H7 (cell line): ENCODE data around the gene CNOT10. TPM values are rescaled to one million over a fixed set of nuclear protein-coding genes. Genes with fewer than 3 reads are reported as not detected.

Experiments used
- DNase-seq: peaks from one replicate; pipeline ENCODE4 v3.0.0; 2012
- H3K27me3 ChIP-seq: 2 replicates; pipeline ENCODE4 v1.6.0; 2011; ENCODE audit warnings: mild to moderate bottlenecking, low read length; ENCODE audit not compliant: control insufficient read depth, insufficient read depth
- H3K36me3 ChIP-seq: replicated peaks from 2 replicates; pipeline ENCODE4 v1.5.1; 2011; ENCODE audit warnings: low read length; ENCODE audit not compliant: control insufficient read depth, insufficient read depth
- H3K4me3 ChIP-seq: 2 replicates; pipeline ENCODE4 v1.5.1; 2011; ENCODE audit warnings: low read depth, mild to moderate bottlenecking, control low read depth, low read length, moderate library complexity; ENCODE audit not compliant: insufficient read depth
- total RNA-seq: library from RNA; depleted of rRNA; stranded (reverse); fragments of >200 nt; shearing (Covaris generic); gene quantifications from 2 replicates; pipeline ENCODE4 v1.2.3, GENCODE V29; 2014

The CNOT10 gene
- total RNA-seq, 1 experiment from 2014 or later: 29.0 TPM

GRCh38 chr3:32813180-32813579 lies 128.2 kb downstream of the CNOT10 start:
- H3K4me3 ChIP-seq: no peak overlapping the region
- H3K27me3 ChIP-seq: no peaks in the 10 kb centered on the region
- peak; percentile 63 for DNase-seq
- H3K36me3 ChIP-seq: peaks cover 1% of the 10 kb centered on the region

GRCh38 chr3:32814361-32814760 lies 129.4 kb downstream of the CNOT10 start:
- Histone ChIP-seq H3K27me3 (no peaks in the 10 kb centered on the region), H3K36me3 (peaks cover 11% of the 10 kb centered on the region), H3K4me3 (no peak overlapping the region)
- no peak for DNase-seq

- DNase-seq: peak; percentile 65
- Histone ChIP-seq H3K27me3 (no peaks in the 10 kb centered on the region), H3K36me3 (peaks cover 22% of the 10 kb centered on the region), H3K4me3 (peak overlapping the region; percentile 46)
Measured at GRCh38 chr3:32815841-32816438, 131.0 kb downstream of the CNOT10 start.

- Histone ChIP-seq H3K27me3 (no peaks in the 10 kb centered on the region), H3K4me3 (peak overlapping the region; percentile 99), H3K36me3 (peaks cover 26% of the 10 kb centered on the region)
- peak; percentile 96 for DNase-seq
Measured at GRCh38 chr3:32816439-32817256, 131.7 kb downstream of the CNOT10 start.

- Histone ChIP-seq H3K4me3 (peak overlapping the region; percentile 99), H3K27me3 (no peaks in the 10 kb centered on the region), H3K36me3 (peaks cover 28% of the 10 kb centered on the region)
- DNase-seq: peak; percentile 81
Measured at GRCh38 chr3:32817257-32817557, 132.2 kb downstream of the CNOT10 start.

GRCh38 chr3:32817558-32818228 lies 132.7 kb downstream of the CNOT10 start, which contains the start of gene TRIM71:
TSS of gene TRIM71 (plus strand) at chr3:32817997. CDS start at chr3:32818081, 84 bp downstream.
- H3K27me3 ChIP-seq: no peaks in the 10 kb centered on the region

GRCh38 chr3:32818229-32818969 lies 133.4 kb downstream of the CNOT10 start:
- Histone ChIP-seq H3K4me3 (peak overlapping the region; percentile 99), H3K27me3 (no peaks in the 10 kb centered on the region), H3K36me3 (peaks cover 28% of the 10 kb centered on the region)
- DNase-seq: peak; percentile 51

More at GRCh38 chr3:32817558-32818228, 132.7 kb downstream of the CNOT10 start, which contains the start of gene TRIM71:
- peak; percentile 63 for DNase-seq
- peak within 1 kb of the TSS; percentile 99 for H3K4me3 ChIP-seq
- H3K36me3 ChIP-seq: peaks cover 28% of the 10 kb centered on the region

- DNase-seq: no peak
- Histone ChIP-seq H3K4me3 (peak overlapping the region; percentile 99), H3K27me3 (no peaks in the 10 kb centered on the region), H3K36me3 (peaks cover 28% of the 10 kb centered on the region)
Measured at GRCh38 chr3:32818970-32819511, 134.1 kb downstream of the CNOT10 start.

- Histone ChIP-seq H3K27me3 (no peaks in the 10 kb centered on the region), H3K4me3 (peak overlapping the region; percentile 99), H3K36me3 (peaks cover 28% of the 10 kb centered on the region)
- peak; percentile 58 for DNase-seq
Measured at GRCh38 chr3:32819551-32820348, 134.8 kb downstream of the CNOT10 start.

GRCh38 chr3:32820430-32820829 lies 135.4 kb downstream of the CNOT10 start:
- H3K4me3 ChIP-seq: peak overlapping the region; percentile 99
- peak; percentile 50 for DNase-seq
- peaks cover 28% of the 10 kb centered on the region for H3K36me3 ChIP-seq
- H3K27me3 ChIP-seq: no peaks in the 10 kb centered on the region

GRCh38 chr3:32820971-32821685 lies 136.1 kb downstream of the CNOT10 start:
- Histone ChIP-seq H3K36me3 (peaks cover 28% of the 10 kb centered on the region), H3K4me3 (peak overlapping the region; percentile 99), H3K27me3 (no peaks in the 10 kb centered on the region)
- peak; percentile 60 for DNase-seq

- peak overlapping the region; percentile 99 for H3K4me3 ChIP-seq
- H3K27me3 ChIP-seq: no peaks in the 10 kb centered on the region
- H3K36me3 ChIP-seq: peaks cover 28% of the 10 kb centered on the region
- DNase-seq: peak; percentile 78
Measured at GRCh38 chr3:32821686-32822296, 136.8 kb downstream of the CNOT10 start.
